Mucosa of rectum (tissue), 2 donors: Measurements from ENCODE around the gene AFAP1L2.

Source experiments
- H3K27ac ChIP-seq, 2 donors: one replicate each; pipeline ENCODE4 v1.7.0; 2013; ENCODE audit warnings: inconsistent platforms in 2 of 2, low read depth in 2 of 2, low read length in 2 of 2
- H3K27me3 ChIP-seq, 2 donors: one replicate each; pipeline ENCODE4 v1.7.0; 2013; ENCODE audit warnings: low read length in 2 of 2; ENCODE audit not compliant: control insufficient read depth in 2 of 2, insufficient read depth in 2 of 2
- H3K36me3 ChIP-seq, 2 donors: one replicate each; pipeline ENCODE4 v1.7.0; 2013; ENCODE audit warnings: low read length in 2 of 2; ENCODE audit not compliant: control insufficient read depth in 2 of 2, insufficient read depth in 2 of 2
- H3K4me1 ChIP-seq, 2 donors: one replicate each; pipeline ENCODE4 v1.7.0; 2013; ENCODE audit warnings: low read length in 2 of 2, mild to moderate bottlenecking in 1 of 2; ENCODE audit not compliant: control insufficient read depth in 2 of 2, insufficient read depth in 2 of 2
- H3K4me3 ChIP-seq, 2 donors: one replicate each; pipeline ENCODE4 v1.7.0; 2013; ENCODE audit warnings: low read length in 2 of 2
- H3K9ac ChIP-seq, 2 donors: one replicate each; pipeline ENCODE4 v1.7.0; 2013; ENCODE audit warnings: low read length in 2 of 2, low read depth in 1 of 2, mild to moderate bottlenecking in 1 of 2
- H3K9me3 ChIP-seq, 2 donors: one replicate each; pipeline ENCODE4 v1.7.0; 2013; ENCODE audit warnings: low read length in 2 of 2; ENCODE audit not compliant: control insufficient read depth in 2 of 2
- donor health status: healthy.
- donor health status: Normal muscosa, but diverticular disease.

AFAP1L2 gene

DNA sequence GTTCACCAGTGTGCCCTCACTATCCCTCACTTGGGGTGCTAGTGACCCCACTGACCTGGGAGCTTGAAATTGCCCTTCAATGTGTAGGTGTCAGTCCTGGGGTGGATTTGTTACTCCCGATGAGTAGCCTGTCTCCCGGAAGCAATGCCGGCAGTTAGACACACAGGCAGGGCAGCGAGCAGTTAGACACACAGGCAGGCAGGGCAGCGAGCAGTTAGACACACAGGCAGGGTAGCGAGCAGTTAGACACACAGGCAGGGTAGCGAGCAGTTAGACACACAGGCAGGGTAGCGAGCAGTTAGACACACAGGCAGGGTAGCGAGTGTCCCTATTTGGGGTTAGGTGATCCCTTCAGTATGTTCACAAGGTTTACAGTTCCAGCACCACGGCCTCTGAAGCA lies 121.2 kb downstream of the AFAP1L2 start:
- H3K4me1 ChIP-seq: no peaks in the 10 kb centered on the region
- H3K36me3 ChIP-seq: no peaks in the 10 kb centered on the region
- no peak overlapping the region for H3K4me3 ChIP-seq

GRCh38 chr10:114282526-114282925 lies 121.8 kb downstream of the AFAP1L2 start:
- Histone ChIP-seq H3K4me1 (no peaks in the 10 kb centered on the region), H3K9me3 (no peaks in the 10 kb centered on the region), H3K9ac (no peak overlapping the region), H3K27ac (no peak overlapping the region), H3K27me3 (peaks cover 3 to 6% of the 10 kb centered on the region in 2 donors), H3K36me3 (no peaks in the 10 kb centered on the region), H3K4me3 (no peak overlapping the region)

More for the DNA sequence above, 121.2 kb downstream of the AFAP1L2 start:
- H3K9me3 ChIP-seq: no peaks in the 10 kb centered on the region
- no peak overlapping the region for H3K27ac ChIP-seq
- peaks cover 0 to 6% of the 10 kb centered on the region in 2 donors for H3K27me3 ChIP-seq
- H3K9ac ChIP-seq: no peak overlapping the region

DNA sequence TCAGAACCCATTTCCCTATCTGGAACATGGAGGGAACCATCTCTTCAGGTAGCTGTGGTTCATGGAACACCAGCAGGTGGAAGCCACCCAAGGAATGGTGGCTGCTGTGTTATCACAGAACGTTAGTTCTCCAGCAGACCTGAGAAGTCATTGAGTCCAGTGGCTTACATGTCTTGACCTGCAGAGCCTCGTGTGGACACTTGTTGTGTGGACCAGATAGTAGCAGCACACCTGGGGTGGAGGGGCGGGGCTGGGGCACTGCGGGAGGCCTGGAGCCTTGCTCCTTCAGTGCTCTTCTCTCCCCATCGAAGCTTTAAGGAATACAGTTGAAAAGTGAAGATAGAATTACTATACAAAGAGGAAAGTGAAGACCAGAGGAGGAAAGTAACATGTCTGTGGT lies 122.8 kb downstream of the AFAP1L2 start:
- H3K27ac ChIP-seq: no peak overlapping the region
- peaks cover 3 to 8% of the 10 kb centered on the region in 2 donors for H3K27me3 ChIP-seq
- no peak overlapping the region for H3K4me3 ChIP-seq
- no peak overlapping the region for H3K9ac ChIP-seq
- H3K36me3 ChIP-seq: no peaks in the 10 kb centered on the region
- H3K4me1 ChIP-seq: no peaks in the 10 kb centered on the region
- no peaks in the 10 kb centered on the region for H3K9me3 ChIP-seq

GRCh38 chr10:114281006-114281405 lies 123.3 kb downstream of the AFAP1L2 start:
- Histone ChIP-seq H3K4me1 (no peaks in the 10 kb centered on the region), H3K9ac (no peak overlapping the region), H3K9me3 (no peaks in the 10 kb centered on the region), H3K36me3 (no peaks in the 10 kb centered on the region), H3K27ac (no peak overlapping the region), H3K4me3 (no peak overlapping the region), H3K27me3 (peaks cover 5 to 8% of the 10 kb centered on the region in 2 donors)

- H3K27me3 ChIP-seq: peaks cover 7 to 8% of the 10 kb centered on the region in 2 donors
- no peaks in the 10 kb centered on the region for H3K36me3 ChIP-seq
- no peaks in the 10 kb centered on the region for H3K4me1 ChIP-seq
- no peak overlapping the region for H3K9ac ChIP-seq
- no peaks in the 10 kb centered on the region for H3K9me3 ChIP-seq
- no peak overlapping the region for H3K27ac ChIP-seq
- H3K4me3 ChIP-seq: no peak overlapping the region
Measured at GRCh38 chr10:114279901-114280644, 124.2 kb downstream of the AFAP1L2 start.

- Histone ChIP-seq H3K27ac (no peak overlapping the region), H3K4me1 (no peaks in the 10 kb centered on the region), H3K36me3 (no peaks in the 10 kb centered on the region), H3K9ac (no peak overlapping the region), H3K9me3 (no peaks in the 10 kb centered on the region), H3K4me3 (no peak overlapping the region), H3K27me3 (peaks cover 4 to 11% of the 10 kb centered on the region in 2 donors)
Measured at GRCh38 chr10:114279289-114279688, 125.0 kb downstream of the AFAP1L2 start.

- H3K27ac ChIP-seq: no peak overlapping the region
- peaks cover 4 to 11% of the 10 kb centered on the region in 2 donors for H3K27me3 ChIP-seq
- no peaks in the 10 kb centered on the region for H3K36me3 ChIP-seq
- H3K9me3 ChIP-seq: no peaks in the 10 kb centered on the region
- H3K4me3 ChIP-seq: no peak overlapping the region
- H3K4me1 ChIP-seq: no peaks in the 10 kb centered on the region
- H3K9ac ChIP-seq: no peak overlapping the region
Measured at GRCh38 chr10:114278884-114279191, 125.5 kb downstream of the AFAP1L2 start.

DNA sequence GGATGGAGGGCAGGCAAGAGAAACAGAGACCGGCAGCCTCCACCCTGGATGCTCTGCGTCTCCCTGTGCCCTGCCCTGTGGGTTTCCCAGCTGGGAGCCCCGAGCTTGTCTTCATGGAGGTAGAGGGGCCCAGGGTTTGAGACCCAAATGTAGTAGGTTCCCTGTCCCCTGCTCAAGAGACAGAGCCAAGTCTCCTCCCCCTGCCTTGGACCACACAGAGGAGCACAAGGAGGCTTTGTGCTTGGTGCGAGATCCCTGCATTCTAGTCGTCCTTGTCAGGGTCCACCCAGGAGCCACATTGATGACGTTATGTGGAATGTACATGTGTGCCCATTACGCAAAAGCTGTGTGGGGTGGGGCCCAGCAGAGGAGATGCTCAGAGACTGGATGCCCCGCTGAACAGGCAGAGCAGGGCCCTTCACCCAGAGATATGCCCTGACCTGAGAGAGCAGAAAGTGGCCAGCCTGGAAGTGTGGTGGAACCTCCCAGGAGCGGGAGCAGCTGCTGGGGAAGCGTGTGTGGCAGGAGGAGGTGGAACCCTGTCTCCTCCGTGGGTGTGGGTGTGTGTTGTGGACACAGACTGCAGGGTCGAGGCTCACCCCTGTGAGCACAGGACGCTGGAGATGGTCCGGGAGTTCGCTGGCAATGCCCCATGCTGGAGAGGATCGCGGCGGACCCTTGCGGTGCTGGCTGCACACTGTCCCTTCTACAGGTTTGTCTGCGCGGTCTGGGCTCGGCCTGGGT lies 126.0 kb downstream of the AFAP1L2 start:
- Histone ChIP-seq H3K27ac (no peak overlapping the region), H3K4me1 (no peaks in the 10 kb centered on the region), H3K36me3 (no peaks in the 10 kb centered on the region), H3K4me3 (no peak overlapping the region), H3K27me3 (peaks cover 4 to 11% of the 10 kb centered on the region in 2 donors), H3K9ac (no peak overlapping the region), H3K9me3 (no peaks in the 10 kb centered on the region)

DNA sequence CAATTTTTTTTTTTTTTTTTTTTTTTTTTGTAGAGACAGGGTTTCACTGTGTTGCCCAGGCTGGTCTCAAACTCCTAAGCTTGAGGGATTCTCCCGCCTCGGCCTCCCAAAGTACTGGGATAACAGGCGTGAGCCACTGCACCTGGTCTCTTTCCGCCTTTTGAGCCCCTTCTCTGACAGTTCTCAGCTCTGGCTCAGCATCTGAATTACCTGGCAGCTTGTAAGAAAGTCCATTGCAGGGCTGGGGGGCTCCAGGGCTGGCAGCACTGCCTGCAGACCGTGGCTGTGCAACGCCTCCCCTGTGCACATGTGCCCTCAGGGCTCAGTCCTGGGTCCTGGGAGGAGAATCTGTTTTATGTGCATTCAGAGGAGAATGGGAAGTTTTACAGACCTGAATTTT lies 127.6 kb downstream of the AFAP1L2 start:
- H3K9me3 ChIP-seq: no peaks in the 10 kb centered on the region
- H3K4me1 ChIP-seq: peaks cover 3 to 6% of the 10 kb centered on the region in 2 donors
- peaks cover 11 to 12% of the 10 kb centered on the region in 2 donors for H3K27me3 ChIP-seq
- H3K36me3 ChIP-seq: no peaks in the 10 kb centered on the region
- H3K27ac ChIP-seq: no peak overlapping the region
- H3K4me3 ChIP-seq: no peak overlapping the region
- no peak overlapping the region for H3K9ac ChIP-seq

- Histone ChIP-seq H3K9me3 (no peaks in the 10 kb centered on the region), H3K36me3 (no peaks in the 10 kb centered on the region), H3K4me1 (peaks cover 8 to 11% of the 10 kb centered on the region in 2 donors), H3K27ac (no peak overlapping the region), H3K9ac (no peak overlapping the region), H3K27me3 (peaks cover 10 to 11% of the 10 kb centered on the region in 2 donors), H3K4me3 (no peak overlapping the region)
Measured at GRCh38 chr10:114276066-114276465, 128.2 kb downstream of the AFAP1L2 start.
